K562 (cell line): ENCODE results near the gene HMOX2. TPM values are rescaled to one million over a fixed set of nuclear protein-coding genes. Genes with fewer than 3 reads are reported as not detected.
A peak's percentile ranks its signal among the peaks of the same experiment; 100 is the strongest.

ENCODE experiments used
- ATAC-seq: fragments of 200-7000 bp; cut with Tn5 transposase; 3 replicates; pipeline ENCODE4 v1.9.1; 2020; ENCODE audit warnings: moderate library complexity
- BruUV-seq: library from RNA; stranded (reverse); fragments of 400-500 nt; replicated peaks from 2 replicates; lab custom pipeline; 2021; lab: Mats Ljungman, UMichigan
- CTCF ChIA-PET: fragments of 300-600 bp; formaldehyde crosslinking; extraction: SDS; loops from one replicate; lab custom pipeline; 2021; ENCODE audit warnings: low intra/inter-chr PET ratio; lab: Yijun Ruan, JAX
- POLR2A ChIA-PET: fragments of 300-600, 350-650 bp; sonication (Branson Sonifier 250); formaldehyde crosslinking; extraction: SDS; loops from one replicate; lab custom pipeline; 2021; ENCODE audit warnings: antibody characterized with exemption, inconsistent platforms; lab: Yijun Ruan, JAX
- DNase-seq, 4 experiments: peaks; one replicate each; pipeline versions ENCODE4 v3.0.0 to v3.0.0-alpha.2; 2011 to 2018; ENCODE audit warnings: low spot score in 3 of 4, mixed read lengths in 3 of 4; ENCODE audit errors: extremely low read depth in 1 of 4
- FAIRE-seq: peaks from 2 replicates; lab custom pipeline; 2011; peaks lifted over from hg19 to GRCh38; lab: Jason Lieb, UNC
- H2AFZ ChIP-seq: 2 replicates; pipeline ENCODE4 v1.6.0; 2011; ENCODE audit warnings: low read depth, low read length, control low read depth, inconsistent platforms
- H3K27ac ChIP-seq: fragments of 200-600 bp; 3 replicates; pipeline ENCODE4 v1.8.0; 2011; ENCODE audit warnings: low read depth, mild to moderate bottlenecking, control low read depth, inconsistent platforms, low read length, moderate library complexity, mixed read lengths; ENCODE audit errors: extremely low read depth
- H3K27me3 ChIP-seq, 2 experiments: fragments of 300-600 bp in 1 of 2; 2 replicates in 1 of 2; 3 replicates in 1 of 2; pipeline versions ENCODE4 v1.6.0 to v1.8.0; 2011; ENCODE audit warnings: inconsistent platforms in 2 of 2, low read length in 2 of 2, mild to moderate bottlenecking in 1 of 2, mixed read lengths in 1 of 2, moderate library complexity in 1 of 2; ENCODE audit not compliant: control insufficient read depth in 2 of 2, insufficient read depth in 2 of 2
- H3K36me3 ChIP-seq: fragments of 300-600 bp; 3 replicates; pipeline ENCODE4 v1.8.0; 2011; ENCODE audit warnings: mild to moderate bottlenecking, low read length, inconsistent platforms; ENCODE audit not compliant: control insufficient read depth, insufficient read depth
- H3K4me1 ChIP-seq, 2 experiments: fragments of 200-600 bp in 1 of 2; replicated peaks in 1 of 2; 2 replicates in 1 of 2; 3 replicates in 1 of 2; pipeline versions ENCODE4 v1.5.1 to v1.8.0; 2011; ENCODE audit warnings: inconsistent platforms in 2 of 2, low read length in 2 of 2, mild to moderate bottlenecking in 1 of 2, mixed read lengths in 1 of 2, moderate library complexity in 1 of 2; ENCODE audit not compliant: control insufficient read depth in 2 of 2, insufficient read depth in 2 of 2
- H3K4me2 ChIP-seq: 2 replicates; pipeline ENCODE4 v1.6.1; 2011; ENCODE audit warnings: low read length, control low read depth, inconsistent platforms, mixed read lengths; ENCODE audit not compliant: insufficient read depth
- H3K4me3 ChIP-seq: fragments of 200-600 bp; sonication (generic), shearing (Covaris generic); 2 replicates; pipeline ENCODE4 v1.5.1; 2016; ENCODE audit warnings: control low read depth, inconsistent platforms
- H3K79me2 ChIP-seq: fragments of 200-600 bp; 3 replicates; pipeline ENCODE4 v1.8.0; 2011; ENCODE audit warnings: low read length, inconsistent platforms; ENCODE audit not compliant: control insufficient read depth, insufficient read depth
- H3K9ac ChIP-seq, 2 experiments: 2 replicates each; pipeline versions ENCODE4 v1.6.0 to v1.6.1; 2011; ENCODE audit warnings: low read depth in 2 of 2, low read length in 2 of 2, control low read depth in 1 of 2, inconsistent platforms in 1 of 2, mild to moderate bottlenecking in 1 of 2, mixed read lengths in 1 of 2; ENCODE audit not compliant: insufficient read depth in 1 of 2
- H3K9me1 ChIP-seq: one replicate; pipeline ENCODE4 v1.6.0; 2011; ENCODE audit warnings: inconsistent platforms, mild to moderate bottlenecking, low read length, moderate library complexity; ENCODE audit not compliant: control insufficient read depth, insufficient read depth
- H3K9me3 ChIP-seq: replicated peaks from 2 replicates; pipeline ENCODE4 v1.5.1; 2011; ENCODE audit warnings: low read depth, low read length, inconsistent platforms; ENCODE audit not compliant: control insufficient read depth, insufficient read depth
- H4K20me1 ChIP-seq: replicated peaks from 2 replicates; pipeline ENCODE4 v1.6.1; 2011; ENCODE audit warnings: low read length, inconsistent platforms, mixed read lengths; ENCODE audit not compliant: control insufficient read depth, insufficient read depth
- ARID2 ChIP-seq: fragments of 450-650 bp; IDR thresholded peaks from 2 replicates; pipeline ENCODE4 v1.6.1; 2017; ENCODE audit warnings: antibody characterized with exemption, mild to moderate bottlenecking
- CC2D1A ChIP-seq: fragments of 450-650 bp; IDR thresholded peaks from 2 replicates; pipeline ENCODE4 v1.6.1; 2017; ENCODE audit warnings: mild to moderate bottlenecking
- CTBP1 ChIP-seq: fragments of 450-650 bp; IDR thresholded peaks from 2 replicates; pipeline ENCODE4 v1.6.1; 2016; ENCODE audit warnings: borderline replicate concordance
- KLF16 ChIP-seq: IDR thresholded peaks from 2 replicates; pipeline ENCODE4 v1.6.1; 2016; ENCODE audit warnings: antibody characterized with exemption
- MEF2D ChIP-seq: conservative IDR thresholded peaks from 2 replicates; pipeline ENCODE4 v1.6.1; 2016; ENCODE audit warnings: low read depth, missing genetic modification characterization, missing compliant biosample characterization
- MYNN ChIP-seq, 2 experiments: sonication (generic); formaldehyde crosslinking in 1 of 2; IDR thresholded peaks; 2 replicates each; pipeline versions ENCODE4 v1.5.0 to v1.6.1; 2016 to 2020; ENCODE audit warnings: antibody characterized with exemption in 1 of 2, missing genetic modification reagents in 1 of 2
- POLR2AphosphoS5 ChIP-seq: IDR thresholded peaks from 2 replicates; pipeline ENCODE4 v1.6.1; 2011; ENCODE audit warnings: mild to moderate bottlenecking, low read depth, low read length, moderate library complexity; ENCODE audit not compliant: control insufficient read depth, insufficient read depth
- POLR3A ChIP-seq: IDR thresholded peaks from 2 replicates; pipeline ENCODE4 v1.6.1; 2011; ENCODE audit warnings: borderline replicate concordance, mild to moderate bottlenecking, moderate library complexity; ENCODE audit not compliant: insufficient read length, insufficient read depth; ENCODE audit errors: extremely low read depth
- RAD21 ChIP-seq, 2 experiments: fragments of 250-450 bp in 1 of 2; fragments of 450-650 bp in 1 of 2; sonication (Bioruptor Pico) in 1 of 2; formaldehyde crosslinking in 1 of 2; IDR thresholded peaks in 1 of 2; conservative IDR thresholded peaks in 1 of 2; 2 replicates each; pipeline versions ENCODE4 v1.4.0 to v1.8.0; 2020 to 2022; ENCODE audit warnings: mild to moderate bottlenecking in 2 of 2, moderate library complexity in 1 of 2
- STAG1 ChIP-seq: sonication (generic); formaldehyde crosslinking; IDR thresholded peaks from 2 replicates; pipeline ENCODE4 v1.5.0; 2020; ENCODE audit warnings: missing genetic modification reagents, borderline replicate concordance
- TBP ChIP-seq: optimal IDR thresholded peaks from 2 replicates; pipeline ENCODE3; 2011; ENCODE audit warnings: low read depth, low read length, improper control_type of control experiment
- TEAD1 ChIP-seq, 2 experiments: fragments of 450-650 bp in 1 of 2; sonication (generic) in 1 of 2; formaldehyde crosslinking; IDR thresholded peaks; 2 replicates each; pipeline versions ENCODE4 v1.4.0 to v1.8.0; 2020 to 2022; ENCODE audit warnings: mild to moderate bottlenecking in 2 of 2, missing genetic modification reagents in 1 of 2
- ZNF384 ChIP-seq: IDR thresholded peaks from 2 replicates; pipeline ENCODE4 v1.6.1; 2012; ENCODE audit warnings: low read depth, low read length, improper control_type of control experiment
- ZNF79 ChIP-seq: fragments of 250-450 bp; sonication (Bioruptor Pico); IDR thresholded peaks from 2 replicates; pipeline ENCODE4 v1.4.0; 2020; ENCODE audit warnings: low read depth, mild to moderate bottlenecking, moderate library complexity
- WGBS: fragments of 100-300 bp; shearing (Covaris generic); methylation state at CpG from one replicate; pipeline ENCODE4 v1.1.6; 2016; ENCODE audit warnings: low coverage, mixed read lengths; ENCODE audit not compliant: insufficient coverage; ENCODE audit errors: missing lambda C conversion rate; 5-methylcytosine and 5-hydroxymethylcytosine counted together
- in situ Hi-C: fragments of 300-500 bp; cut with MboI; formaldehyde crosslinking; loops from 4 replicates; pipeline ENCODE4 v1.15.0; 2018; ENCODE audit warnings: inconsistent platforms, mixed read lengths
- intact Hi-C: fragments of 100-400 bp; cut with micrococcal nuclease; formaldehyde crosslinking; loops from 2 replicates; pipeline ENCODE4 v1.14.2; 2022
- polyA plus RNA-seq, 8 experiments: library from polyadenylated mRNA; depleted of rRNA in 4 of 8; stranded (reverse) in 5 of 8; unstranded in 3 of 8; fragments of >200 nt; fragmentation: Nextera tagmentation in 2 of 8; fragmentation: Illumina TruSeq in 1 of 8; extraction: Ambion mirVana in 2 of 8; extraction: Trizol in 1 of 8; gene quantifications; 2 replicates each; pipeline versions ENCODE4 v1.2.1 to v1.2.3, GENCODE V29; 2011 to 2014; ENCODE audit warnings: inconsistent platforms in 1 of 8, missing spikeins in 1 of 8
- total RNA-seq, 7 experiments: library from RNA; depleted of rRNA in 6 of 7; stranded (reverse); fragments of >200 nt in 6 of 7; fragmentation: Illumina TruSeq in 2 of 7; extraction: Trizol in 2 of 7; gene quantifications; 2 replicates each; pipeline versions ENCODE4 v1.2.1 to v1.2.3, GENCODE V29; 2011 to 2021; ENCODE audit warnings: low replicate concordance in 1 of 7
- TF ChIP-seq, protein P1 (sequence below): fragments of 450-650 bp; formaldehyde crosslinking; IDR thresholded peaks from 2 replicates; pipeline ENCODE4 v1.4.0; 2020; ENCODE audit warnings: mild to moderate bottlenecking, moderate library complexity
- TF ChIP-seq, protein P2 (sequence below), 3 experiments: IDR thresholded peaks in 2 of 3; conservative IDR thresholded peaks in 1 of 3; 2 replicates each; pipeline ENCODE4 v1.5.1; 2011 to 2012; ENCODE audit warnings: low read length in 3 of 3, mild to moderate bottlenecking in 3 of 3, control low read depth in 2 of 3, improper control_type of control experiment in 1 of 3, inconsistent platforms in 1 of 3, low read depth in 1 of 3, mixed read lengths in 1 of 3, moderate library complexity in 1 of 3; ENCODE audit not compliant: insufficient read depth in 2 of 3

HMOX2 gene
- total and polyA plus RNA-seq, 9 of the 15 experiments (the other 6 are each of a cell fraction or from before 2014, with no cell fraction given), result 26.8 to 87.4 (median 57.4) TPM

DNA sequence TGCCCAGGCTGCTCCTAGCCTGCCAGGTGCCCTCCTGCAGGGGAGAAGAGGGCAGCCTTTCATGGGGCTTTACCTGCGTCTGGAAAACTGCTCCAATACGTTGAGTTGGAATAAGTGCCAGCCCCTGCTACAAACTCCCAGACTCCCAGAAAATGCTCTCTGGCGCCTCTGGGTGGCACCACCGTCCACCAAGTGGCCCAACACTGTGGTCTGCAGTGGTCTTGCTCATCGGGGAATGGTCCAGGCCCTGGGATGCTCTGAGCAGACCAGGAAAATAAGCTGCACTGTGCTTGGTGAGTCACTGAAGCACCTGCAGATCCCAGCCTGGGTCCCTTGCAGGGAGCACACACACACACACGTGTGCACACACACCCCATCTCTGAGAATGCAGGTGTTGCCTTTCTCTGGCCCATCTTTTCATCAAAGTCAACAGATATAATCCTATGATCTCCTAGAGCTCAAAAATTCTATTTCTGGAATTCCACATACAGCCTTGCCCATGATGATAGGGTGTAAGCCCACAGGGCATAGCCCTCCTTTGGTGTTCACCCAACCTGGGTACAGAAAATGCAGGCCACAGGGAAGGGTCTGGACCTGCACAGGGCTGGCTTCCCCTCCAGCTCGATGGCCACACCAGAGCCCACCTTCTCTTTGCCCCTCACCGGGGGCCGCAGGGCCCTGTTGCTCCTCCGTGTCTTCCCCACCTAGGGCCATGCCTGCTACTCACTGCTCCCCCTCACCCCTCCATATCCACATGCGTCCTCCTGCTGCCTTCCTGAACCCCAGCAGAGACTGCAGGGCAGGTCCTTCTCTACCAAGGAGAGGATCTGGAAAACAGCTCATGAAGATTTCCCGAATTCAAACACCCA lies 41.8 kb downstream of the HMOX2 start:
- whole genome bisulfite sequencing, result 18% methylated on average over 11 of the region's 12 CpGs
- ATAC-seq (peak; percentile 90), FAIRE-seq (peak; percentile 79), DNase-seq (peak; percentile 46 to 59 (median 54))
- Histone ChIP-seq H3K9me3 (no peaks in the 10 kb centered on the region), H3K4me1 (peaks cover 6 to 23% of the 10 kb centered on the region in 2 experiments; a peak in 4 of 5 replicates), H3K36me3 (peaks cover 1% of the 10 kb centered on the region; the same call in 1 of the 3 replicates), H3K79me2 (no peaks in the 10 kb centered on the region), H3K27ac (no peak overlapping the region), H3K27me3 (no peaks in the 10 kb centered on the region), H3K9me1 (no peaks in the 10 kb centered on the region), H4K20me1 (no peaks in the 10 kb centered on the region), H3K4me2 (no peak overlapping the region), H3K4me3 (no peak overlapping the region), H2AFZ (no peak overlapping the region), H3K9ac (no peak overlapping the region)
- in situ Hi-C loops, result loop anchor here (10.0 kb wide), 1 partner anchor 437 kb away; the partner anchor contains the start of gene SEC14L5
- intact Hi-C loops, result loop anchor here (2.0 kb wide), 1 partner anchor 67 kb away; no protein-coding TSS in a partner anchor
- POLR2A ChIA-PET, result interaction anchor here (0.6 kb wide), 1 partner anchor 88 kb away, joined by 4 read pairs; no protein-coding TSS in a partner anchor
- BruUV-seq, result no TSS peak
- CTCF ChIA-PET, result interaction anchor here (0.6 to 3.0 kb wide), 5 partner anchors 67 to 884 kb away, joined by 3 to 13 read pairs (median 4); no protein-coding TSS in a partner anchor
- TF ChIP-seq MEF2D (tag) (no peak), STAG1 (peak; percentile 62; the same call in 1 of the 2 replicates), POLR2AphosphoS5 (no peak), ARID2 (peak; percentile 58; the same call in 1 of the 2 replicates), KLF16 (no peak), POLR3A (no peak), CTBP1 (peak; percentile 23; the same call in 1 of the 2 replicates), RAD21 (CRISPR knock-in tag; conservative IDR thresholded peaks at IDR 0.05 in 1 of 2, IDR thresholded peaks at IDR 0.05 in 1 of 2) (peak; percentile 70 to 84), MYNN (IDR thresholded peaks at IDR 0.05) (no peak), MYNN (CRISPR knock-in tag; IDR thresholded peaks at IDR 0.05) (no peak), TEAD1 (CRISPR knock-in tag; IDR thresholded peaks at IDR 0.05) (no peak), TBP (peak; percentile 1), ZNF79 (no peak), CC2D1A (peak; percentile 60; the same call in 1 of the 2 replicates), ZNF384 (peak; percentile 71; the same call in 1 of the 2 replicates)
- TF ChIP-seq, protein P1, sequence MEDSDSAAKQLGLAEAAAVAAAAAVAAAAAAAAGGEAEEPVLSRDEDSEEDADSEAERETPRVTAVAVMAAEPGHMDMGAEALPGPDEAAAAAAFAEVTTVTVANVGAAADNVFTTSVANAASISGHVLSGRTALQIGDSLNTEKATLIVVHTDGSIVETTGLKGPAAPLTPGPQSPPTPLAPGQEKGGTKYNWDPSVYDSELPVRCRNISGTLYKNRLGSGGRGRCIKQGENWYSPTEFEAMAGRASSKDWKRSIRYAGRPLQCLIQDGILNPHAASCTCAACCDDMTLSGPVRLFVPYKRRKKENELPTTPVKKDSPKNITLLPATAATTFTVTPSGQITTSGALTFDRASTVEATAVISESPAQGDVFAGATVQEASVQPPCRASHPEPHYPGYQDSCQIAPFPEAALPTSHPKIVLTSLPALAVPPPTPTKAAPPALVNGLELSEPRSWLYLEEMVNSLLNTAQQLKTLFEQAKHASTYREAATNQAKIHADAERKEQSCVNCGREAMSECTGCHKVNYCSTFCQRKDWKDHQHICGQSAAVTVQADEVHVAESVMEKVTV (CRISPR knock-in tag), result peak; percentile 72
- TF ChIP-seq, protein P2, sequence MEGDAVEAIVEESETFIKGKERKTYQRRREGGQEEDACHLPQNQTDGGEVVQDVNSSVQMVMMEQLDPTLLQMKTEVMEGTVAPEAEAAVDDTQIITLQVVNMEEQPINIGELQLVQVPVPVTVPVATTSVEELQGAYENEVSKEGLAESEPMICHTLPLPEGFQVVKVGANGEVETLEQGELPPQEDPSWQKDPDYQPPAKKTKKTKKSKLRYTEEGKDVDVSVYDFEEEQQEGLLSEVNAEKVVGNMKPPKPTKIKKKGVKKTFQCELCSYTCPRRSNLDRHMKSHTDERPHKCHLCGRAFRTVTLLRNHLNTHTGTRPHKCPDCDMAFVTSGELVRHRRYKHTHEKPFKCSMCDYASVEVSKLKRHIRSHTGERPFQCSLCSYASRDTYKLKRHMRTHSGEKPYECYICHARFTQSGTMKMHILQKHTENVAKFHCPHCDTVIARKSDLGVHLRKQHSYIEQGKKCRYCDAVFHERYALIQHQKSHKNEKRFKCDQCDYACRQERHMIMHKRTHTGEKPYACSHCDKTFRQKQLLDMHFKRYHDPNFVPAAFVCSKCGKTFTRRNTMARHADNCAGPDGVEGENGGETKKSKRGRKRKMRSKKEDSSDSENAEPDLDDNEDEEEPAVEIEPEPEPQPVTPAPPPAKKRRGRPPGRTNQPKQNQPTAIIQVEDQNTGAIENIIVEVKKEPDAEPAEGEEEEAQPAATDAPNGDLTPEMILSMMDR (IDR thresholded peaks at IDR 0.05 in 2 of 3, conservative IDR thresholded peaks at IDR 0.05 in 1 of 3; ENCODE audit: insufficient read depth in 2 of 3, low read depth in 1 of 3, low read length in 3 of 3), result peak; percentile 84 to 88 (median 85)
